ENCODE results near the gene INAFM2.

INAFM2 gene

DNA sequence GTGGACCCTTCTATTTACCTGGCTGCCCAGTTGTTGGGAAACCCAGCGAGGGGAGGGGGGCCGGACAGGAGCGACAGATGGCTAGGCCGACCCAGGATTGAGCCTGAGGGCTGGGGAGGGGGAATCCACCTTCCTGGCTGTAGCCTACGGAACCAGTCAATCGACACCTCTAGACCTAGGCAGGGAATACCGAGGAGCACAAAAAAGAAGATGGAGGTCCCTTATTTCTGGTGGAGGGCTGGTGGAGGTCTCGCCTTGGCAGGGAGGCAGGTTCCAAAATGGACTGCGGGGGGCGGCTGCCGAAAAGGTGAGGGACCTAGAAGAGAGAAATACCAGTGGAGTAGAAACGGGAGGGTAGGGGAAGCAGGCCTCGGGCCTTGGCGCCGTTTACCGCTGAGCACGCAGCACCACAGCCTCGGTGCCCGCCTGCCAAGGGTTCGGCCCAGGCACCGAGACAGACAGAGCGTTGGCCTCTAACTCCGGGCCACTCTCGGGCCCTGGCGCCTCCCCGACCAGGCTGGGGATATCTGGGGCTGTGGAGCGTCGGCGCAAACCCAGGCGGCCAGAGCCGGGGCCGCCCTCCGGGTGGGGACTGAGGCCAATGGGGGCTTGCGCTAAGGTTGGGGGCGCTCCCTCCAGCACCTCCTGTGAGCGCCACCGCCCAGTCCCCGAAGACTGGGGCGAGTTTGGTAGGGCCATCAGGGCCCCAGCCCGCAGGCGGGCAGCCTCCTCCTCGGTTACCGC is 42.3 kb upstream of the INAFM2 start:
- Histone ChIP-seq H3F3A (ENCODE audit: control insufficient read depth, insufficient read depth) (0 out of 2 replicates have a peak, but pooled peaks cover 3% of the 10 kb centered on the region), H3K4me3 (ENCODE audit: low read length) (no peak overlapping the region)

DNA sequence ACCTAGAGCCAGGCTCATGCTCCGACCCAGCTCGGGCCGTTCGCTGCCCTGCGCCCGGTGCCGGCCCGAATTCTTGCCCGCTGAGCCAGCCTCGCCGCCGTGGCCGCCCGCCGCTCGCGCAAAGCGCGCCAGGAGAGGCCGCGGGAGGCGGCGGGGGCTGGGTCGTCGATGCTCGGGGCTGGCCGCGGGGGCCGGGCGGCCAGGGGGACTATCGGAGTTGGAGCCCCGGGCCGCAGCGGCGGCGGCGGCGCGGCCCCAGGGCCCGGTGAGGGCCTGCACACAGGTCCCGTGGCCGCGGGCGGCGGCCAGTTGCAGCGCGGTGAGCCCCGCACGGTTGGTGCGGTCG is 41.7 kb upstream of the INAFM2 start:
- Histone ChIP-seq H4K20me1 (ENCODE audit: control insufficient read depth, insufficient read depth, low read depth, low read length) (no peaks in the 10 kb centered on the region), H3K4me3 (ENCODE audit: low read length) (no peak overlapping the region; the same call in 1 of the 2 replicates), H3K9me2 (replicated peaks; ENCODE audit: control insufficient read depth, low read length) (no peaks in the 10 kb centered on the region), H3K4me2 (ENCODE audit: low read length) (peak overlapping the region; percentile 65), H3F3A (ENCODE audit: control insufficient read depth, insufficient read depth) (0 out of 2 replicates have a peak, but pooled peaks cover 3% of the 10 kb centered on the region), H3K36me3 (ENCODE audit: control insufficient read depth, low read length) (no peaks in the 10 kb centered on the region), H3K27ac (ENCODE audit: low read depth, low read length) (no peak overlapping the region), H3K4me1 (ENCODE audit: control insufficient read depth, low read length) (peaks cover 27% of the 10 kb centered on the region), H3K27me3 (ENCODE audit: control insufficient read depth, low read length) (peaks cover 47% of the 10 kb centered on the region), H3K79me2 (ENCODE audit: control insufficient read depth, low read length) (no peaks in the 10 kb centered on the region), H3K9me3 (ENCODE audit: control insufficient read depth, insufficient read depth, low read length) (no peaks in the 10 kb centered on the region)
- TF ChIP-seq, protein P1, sequence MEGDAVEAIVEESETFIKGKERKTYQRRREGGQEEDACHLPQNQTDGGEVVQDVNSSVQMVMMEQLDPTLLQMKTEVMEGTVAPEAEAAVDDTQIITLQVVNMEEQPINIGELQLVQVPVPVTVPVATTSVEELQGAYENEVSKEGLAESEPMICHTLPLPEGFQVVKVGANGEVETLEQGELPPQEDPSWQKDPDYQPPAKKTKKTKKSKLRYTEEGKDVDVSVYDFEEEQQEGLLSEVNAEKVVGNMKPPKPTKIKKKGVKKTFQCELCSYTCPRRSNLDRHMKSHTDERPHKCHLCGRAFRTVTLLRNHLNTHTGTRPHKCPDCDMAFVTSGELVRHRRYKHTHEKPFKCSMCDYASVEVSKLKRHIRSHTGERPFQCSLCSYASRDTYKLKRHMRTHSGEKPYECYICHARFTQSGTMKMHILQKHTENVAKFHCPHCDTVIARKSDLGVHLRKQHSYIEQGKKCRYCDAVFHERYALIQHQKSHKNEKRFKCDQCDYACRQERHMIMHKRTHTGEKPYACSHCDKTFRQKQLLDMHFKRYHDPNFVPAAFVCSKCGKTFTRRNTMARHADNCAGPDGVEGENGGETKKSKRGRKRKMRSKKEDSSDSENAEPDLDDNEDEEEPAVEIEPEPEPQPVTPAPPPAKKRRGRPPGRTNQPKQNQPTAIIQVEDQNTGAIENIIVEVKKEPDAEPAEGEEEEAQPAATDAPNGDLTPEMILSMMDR (IDR thresholded peaks at IDR 0.05; ENCODE audit: low read depth, low read length, poor library complexity, severe bottlenecking): no peak
- TF ChIP-seq EZH2phosphoT487 (IDR thresholded peaks at IDR 0.05; ENCODE audit: borderline replicate concordance, low read length): no peak

More for the DNA sequence above, 42.3 kb upstream of the INAFM2 start:
- peaks cover 47% of the 10 kb centered on the region for H3K27me3 ChIP-seq (ENCODE audit: control insufficient read depth, low read length)
- peaks cover 32% of the 10 kb centered on the region for H3K4me1 ChIP-seq (ENCODE audit: control insufficient read depth, low read length)
- TF ChIP-seq EZH2phosphoT487 (IDR thresholded peaks at IDR 0.05; ENCODE audit: borderline replicate concordance, low read length): no peak
- TF ChIP-seq, protein P1 (IDR thresholded peaks at IDR 0.05; ENCODE audit: low read depth, low read length, poor library complexity, severe bottlenecking): no peak
- H3K27ac ChIP-seq (ENCODE audit: low read depth, low read length): no peak overlapping the region
- H4K20me1 ChIP-seq (ENCODE audit: control insufficient read depth, insufficient read depth, low read depth, low read length): no peaks in the 10 kb centered on the region
- no peak overlapping the region for H3K4me2 ChIP-seq (ENCODE audit: low read length)
- H3K36me3 ChIP-seq (ENCODE audit: control insufficient read depth, low read length): no peaks in the 10 kb centered on the region
- no peaks in the 10 kb centered on the region for H3K9me3 ChIP-seq (ENCODE audit: control insufficient read depth, insufficient read depth, low read length)
- no peaks in the 10 kb centered on the region for H3K79me2 ChIP-seq (ENCODE audit: control insufficient read depth, low read length)
- no peaks in the 10 kb centered on the region for H3K9me2 ChIP-seq (replicated peaks; ENCODE audit: control insufficient read depth, low read length)

DNA sequence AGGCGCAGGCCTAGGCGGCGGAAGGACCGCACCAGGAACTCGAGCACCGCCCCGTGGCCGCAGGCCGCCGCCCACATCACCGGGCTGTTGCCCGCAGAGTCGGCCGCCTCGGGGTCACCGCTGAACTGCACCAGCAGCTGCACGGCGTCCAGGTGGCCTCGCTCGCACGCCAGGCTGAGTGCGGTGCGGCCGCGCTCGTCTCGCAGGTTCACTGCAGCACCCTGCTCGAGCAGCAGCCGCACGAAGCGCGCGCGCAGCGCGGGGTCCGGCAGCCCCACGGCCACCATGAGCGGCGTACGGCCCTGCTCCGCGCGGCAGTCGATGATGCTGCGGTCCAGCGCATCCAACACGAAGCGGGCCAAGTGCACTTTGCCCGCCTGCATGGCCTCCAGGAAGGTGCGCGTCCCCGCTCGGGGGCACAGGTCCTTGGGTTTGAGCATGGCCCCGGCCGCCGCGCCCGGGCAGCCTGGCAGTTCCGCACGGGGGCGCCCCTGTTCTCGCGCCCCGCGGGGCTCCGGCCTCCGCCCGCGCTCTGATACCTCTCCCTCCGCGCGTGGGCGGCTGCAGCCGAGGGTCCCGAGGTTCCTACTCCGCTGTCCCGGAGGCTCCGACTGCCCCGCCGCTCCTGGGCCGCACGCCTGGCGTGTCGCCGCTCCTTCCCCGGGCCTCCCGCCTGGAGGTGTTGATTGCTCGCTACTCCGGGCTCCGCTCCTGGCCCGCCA is 41.2 kb upstream of the INAFM2 start:
- Histone ChIP-seq H3K27me3 (ENCODE audit: control insufficient read depth, low read length) (peaks cover 44% of the 10 kb centered on the region), H3K4me2 (ENCODE audit: low read length) (peak overlapping the region; percentile 65), H3K27ac (ENCODE audit: low read depth, low read length) (no peak overlapping the region), H3K4me3 (ENCODE audit: low read length) (peak overlapping the region; percentile 61), H3K4me1 (ENCODE audit: control insufficient read depth, low read length) (peaks cover 21% of the 10 kb centered on the region), H3K9me2 (replicated peaks; ENCODE audit: control insufficient read depth, low read length) (no peaks in the 10 kb centered on the region), H4K20me1 (ENCODE audit: control insufficient read depth, insufficient read depth, low read depth, low read length) (no peaks in the 10 kb centered on the region), H3K36me3 (ENCODE audit: control insufficient read depth, low read length) (no peaks in the 10 kb centered on the region), H3F3A (ENCODE audit: control insufficient read depth, insufficient read depth) (0 out of 2 replicates have a peak, but pooled peaks cover 3% of the 10 kb centered on the region), H3K9me3 (ENCODE audit: control insufficient read depth, insufficient read depth, low read length) (no peaks in the 10 kb centered on the region), H3K79me2 (ENCODE audit: control insufficient read depth, low read length) (no peaks in the 10 kb centered on the region)
- TF ChIP-seq, protein P1 (IDR thresholded peaks at IDR 0.05; ENCODE audit: low read depth, low read length, poor library complexity, severe bottlenecking): peak; percentile 75
- no peak for TF ChIP-seq EZH2phosphoT487 (IDR thresholded peaks at IDR 0.05; ENCODE audit: borderline replicate concordance, low read length)
